SK-N-MC (cell line): ENCODE measurements around the gene OR7C1.
"Not testable (repeated sequence)": the region's sequence is repeated elsewhere in the genome, so short reads cannot be mapped to it uniquely, and the experiment has no call there.

Source experiments
- DNase-seq: peaks from one replicate; pipeline ENCODE4 v3.0.0-alpha.2; 2011; ENCODE audit warnings: low read depth, low spot score
- H3K27ac ChIP-seq: fragments of 200-600 bp; sonication (generic); 2 replicates; pipeline ENCODE4 v1.5.1; 2016; ENCODE audit warnings: mixed run types
- H3K36me3 ChIP-seq: fragments of 200-600 bp; sonication (generic); 2 replicates; pipeline ENCODE4 v1.6.1; 2017; ENCODE audit warnings: antibody characterized with exemption, low read length, mixed read lengths; ENCODE audit not compliant: insufficient read depth
- H3K4me3 ChIP-seq: fragments of 200-600 bp; sonication (generic); 2 replicates; pipeline ENCODE4 v1.5.1; 2016
- H3K9ac ChIP-seq: fragments of 200-600 bp; sonication (generic); 2 replicates; pipeline ENCODE4 v1.8.0; 2017; ENCODE audit warnings: mixed run types, mixed read lengths; ENCODE audit not compliant: insufficient read length
- H3K9me3 ChIP-seq: fragments of 200-600 bp; sonication (generic); 2 replicates; pipeline ENCODE4 v1.6.1; 2017; ENCODE audit warnings: low read depth, mild to moderate bottlenecking, antibody characterized with exemption, low read length, moderate library complexity, mixed read lengths
- EZH2 ChIP-seq: fragments of 200-600 bp; sonication (generic); IDR thresholded peaks from one replicate; pipeline ENCODE4 v1.6.1; 2017; ENCODE audit warnings: antibody characterized with exemption
- FOXP2 ChIP-seq: optimal IDR thresholded peaks from 2 replicates; pipeline ENCODE3; 2011; ENCODE audit warnings: mild to moderate bottlenecking, moderate library complexity; ENCODE audit not compliant: insufficient read depth; ENCODE audit errors: extremely low read length, control extremely low read depth
- POLR2AphosphoS5 ChIP-seq: IDR thresholded peaks from 2 replicates; pipeline ENCODE4 v1.6.1; 2012; ENCODE audit warnings: mild to moderate bottlenecking, low read depth, low read length, borderline replicate concordance

Gene OR7C1

DNA sequence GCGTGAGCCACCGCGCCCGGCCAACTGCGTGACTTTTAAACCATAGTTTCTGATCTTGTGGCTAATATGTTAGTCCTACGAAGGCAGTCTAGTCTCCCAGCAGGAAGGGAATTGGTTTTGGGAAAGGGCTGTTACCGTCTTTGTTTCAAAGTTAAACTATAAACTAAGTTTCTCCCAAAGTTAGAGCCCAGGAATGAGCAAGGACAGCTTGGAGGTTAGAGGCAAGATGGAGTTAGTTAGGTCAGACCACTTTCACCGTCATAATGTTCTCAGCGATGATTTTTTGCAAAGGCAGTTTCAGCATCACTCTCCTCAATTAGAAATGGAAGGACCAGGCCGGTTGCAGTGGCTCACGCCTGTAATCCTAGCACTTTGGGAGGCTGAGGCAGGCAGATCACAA, 39.0 kb downstream of the OR7C1 start:
- no peaks in the 10 kb centered on the region for H3K9me3 ChIP-seq
- TF ChIP-seq EZH2 (no peak), POLR2AphosphoS5 (no peak), FOXP2 (no peak)
- H3K36me3 ChIP-seq: no peaks in the 10 kb centered on the region
- no peak overlapping the region for H3K4me3 ChIP-seq
- no peak for DNase-seq
- H3K9ac ChIP-seq: no peak overlapping the region
- H3K27ac ChIP-seq: peak overlapping the region; percentile 94

DNA sequence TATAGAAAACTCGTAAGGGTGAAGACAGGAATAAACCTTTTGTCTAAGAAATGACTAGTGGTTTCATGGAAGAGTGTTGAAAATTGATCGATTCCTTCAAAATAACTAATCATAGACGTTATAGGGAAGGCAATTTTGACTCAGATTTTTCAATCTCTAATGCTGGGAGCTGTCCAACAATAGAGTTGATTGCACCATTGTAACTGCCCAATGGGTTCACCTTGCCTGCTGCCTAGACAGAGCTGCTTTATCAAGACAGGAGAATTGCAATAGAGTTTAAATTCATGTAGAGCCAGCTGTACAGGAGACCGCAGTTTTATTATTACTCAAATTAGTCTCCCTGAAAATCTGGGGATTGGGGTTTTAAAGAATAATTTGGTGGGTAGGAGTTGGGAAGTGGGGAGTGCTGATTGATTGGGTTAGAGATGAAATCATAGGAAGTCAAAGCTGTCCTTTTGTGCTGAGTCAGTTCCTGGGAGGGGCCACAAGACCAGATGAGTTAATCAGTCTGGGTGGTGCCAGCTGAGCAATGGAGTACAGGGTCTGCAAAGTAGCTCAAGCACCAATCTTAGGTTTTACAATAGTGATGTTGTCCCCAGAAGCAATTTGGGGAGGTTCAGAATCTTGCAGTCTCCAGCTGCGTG, 39.8 kb downstream of the OR7C1 start:
- Histone ChIP-seq H3K27ac (peak overlapping the region; percentile 94), H3K36me3 (no peaks in the 10 kb centered on the region), H3K4me3 (peak overlapping the region; percentile 70), H3K9ac (peak overlapping the region; percentile 6), H3K9me3 (no peaks in the 10 kb centered on the region)
- TF ChIP-seq POLR2AphosphoS5: peak; percentile 69
- no peak for TF ChIP-seq EZH2
- DNase-seq: peak; percentile 99

DNA sequence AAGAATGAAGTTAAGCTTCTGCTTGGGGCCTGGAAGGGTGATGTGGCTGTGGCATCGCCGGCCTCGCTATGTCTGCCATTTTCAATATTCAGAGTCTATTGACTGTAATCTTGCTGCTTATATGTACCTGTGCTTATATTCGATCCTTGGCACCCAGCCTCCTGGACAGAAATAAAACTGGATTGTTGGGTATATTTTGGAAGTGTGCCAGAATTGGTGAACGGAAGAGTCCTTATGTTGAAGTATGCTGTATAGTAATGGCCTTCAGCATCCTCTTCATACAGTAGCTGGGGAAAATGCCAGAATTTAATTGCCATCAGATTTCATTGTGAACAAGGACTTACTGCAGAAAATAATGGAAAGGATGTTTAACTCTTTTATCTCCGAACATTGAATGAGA, 42.7 kb downstream of the OR7C1 start:
- H3K9ac ChIP-seq, H3K27ac ChIP-seq, H3K36me3 ChIP-seq, H3K9me3 ChIP-seq, DNase-seq, H3K4me3 ChIP-seq: not testable (repeated sequence)

DNA sequence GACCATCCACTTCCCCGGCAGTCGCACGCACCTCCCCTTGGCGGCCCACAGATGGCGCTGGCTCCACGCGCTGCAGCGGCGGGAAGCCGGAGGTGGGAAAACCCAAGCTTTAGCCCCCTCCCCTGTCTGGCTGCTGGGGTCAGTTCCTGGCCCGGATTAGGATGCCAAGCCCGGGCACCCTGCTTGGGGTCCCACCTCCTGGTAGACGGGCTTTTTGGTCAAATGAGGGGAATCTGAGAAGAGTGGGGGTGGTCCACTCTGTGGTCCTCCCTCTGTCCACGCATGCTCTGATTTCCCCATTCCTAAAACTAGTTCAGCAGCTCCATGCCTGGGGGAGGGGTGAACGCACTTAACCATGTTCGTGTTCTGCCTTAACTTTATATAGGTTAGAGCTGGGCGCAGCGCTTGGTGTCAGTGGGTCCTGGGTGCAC, 48.5 kb downstream of the OR7C1 start:
- no peak overlapping the region for H3K9ac ChIP-seq
- H3K27ac ChIP-seq: peak overlapping the region; percentile 94
- H3K4me3 ChIP-seq: peak overlapping the region; percentile 74
- H3K9me3 ChIP-seq: no peaks in the 10 kb centered on the region
- no peaks in the 10 kb centered on the region for H3K36me3 ChIP-seq
- peak; percentile 55 for DNase-seq
- TF ChIP-seq EZH2 (no peak), FOXP2 (no peak), POLR2AphosphoS5 (no peak)

DNA sequence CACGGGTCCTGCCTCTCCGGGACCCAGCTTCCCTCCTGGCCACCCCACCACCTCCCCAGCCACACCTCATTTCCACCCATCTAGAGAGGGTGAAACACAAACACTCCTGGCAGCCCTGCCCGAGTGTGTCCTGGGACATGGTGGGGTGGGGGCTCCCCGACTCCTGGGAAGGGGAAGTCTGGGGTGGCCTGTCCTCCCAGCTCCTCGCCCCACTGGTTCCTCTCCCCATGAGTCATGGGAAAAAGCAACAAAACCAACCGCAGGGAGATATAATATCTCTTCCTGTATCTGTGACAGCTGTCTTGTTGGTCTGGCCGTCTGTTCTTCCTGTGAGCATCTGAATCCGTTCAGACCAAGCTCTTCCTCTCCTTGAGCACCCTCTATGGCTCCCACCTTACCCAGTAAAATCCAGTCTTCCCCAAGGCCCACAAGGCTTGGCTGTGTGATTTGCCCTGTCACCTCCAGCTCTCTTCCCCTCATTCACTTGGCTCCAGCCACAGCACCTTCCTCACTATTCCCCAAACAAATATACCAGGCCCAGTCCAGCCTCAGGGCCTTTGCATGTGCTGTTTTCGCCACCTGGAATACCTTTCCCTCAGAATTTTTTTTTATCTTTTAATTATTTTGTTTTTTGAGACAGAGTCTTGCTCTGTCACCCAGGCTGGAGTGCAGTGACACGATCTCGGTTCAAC, 49.7 kb downstream of the OR7C1 start:
- not testable (repeated sequence) for H3K9me3 ChIP-seq, DNase-seq, H3K36me3 ChIP-seq, H3K27ac ChIP-seq, H3K9ac ChIP-seq, H3K4me3 ChIP-seq

DNA sequence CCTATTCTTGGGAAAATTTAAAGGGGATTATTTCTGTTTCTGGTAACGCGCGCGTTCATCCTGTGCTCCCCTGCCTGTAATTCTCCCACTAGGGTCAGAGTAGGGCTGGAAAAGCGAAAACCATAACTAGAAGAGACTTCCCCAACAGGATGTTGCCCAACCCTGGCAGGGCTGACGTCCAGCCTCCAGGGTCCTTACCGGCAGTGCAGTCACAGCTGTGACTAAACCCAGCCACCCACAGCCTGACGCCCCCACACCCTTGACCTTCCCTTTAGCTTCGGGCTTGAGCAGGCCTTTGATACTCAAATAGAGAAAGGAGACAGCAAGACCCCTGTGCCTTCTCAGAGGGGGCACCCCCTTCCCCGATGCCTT, 50.3 kb downstream of the OR7C1 start:
- H3K27ac ChIP-seq, H3K36me3 ChIP-seq, H3K9me3 ChIP-seq, DNase-seq, H3K9ac ChIP-seq, H3K4me3 ChIP-seq: not testable (repeated sequence)

DNA sequence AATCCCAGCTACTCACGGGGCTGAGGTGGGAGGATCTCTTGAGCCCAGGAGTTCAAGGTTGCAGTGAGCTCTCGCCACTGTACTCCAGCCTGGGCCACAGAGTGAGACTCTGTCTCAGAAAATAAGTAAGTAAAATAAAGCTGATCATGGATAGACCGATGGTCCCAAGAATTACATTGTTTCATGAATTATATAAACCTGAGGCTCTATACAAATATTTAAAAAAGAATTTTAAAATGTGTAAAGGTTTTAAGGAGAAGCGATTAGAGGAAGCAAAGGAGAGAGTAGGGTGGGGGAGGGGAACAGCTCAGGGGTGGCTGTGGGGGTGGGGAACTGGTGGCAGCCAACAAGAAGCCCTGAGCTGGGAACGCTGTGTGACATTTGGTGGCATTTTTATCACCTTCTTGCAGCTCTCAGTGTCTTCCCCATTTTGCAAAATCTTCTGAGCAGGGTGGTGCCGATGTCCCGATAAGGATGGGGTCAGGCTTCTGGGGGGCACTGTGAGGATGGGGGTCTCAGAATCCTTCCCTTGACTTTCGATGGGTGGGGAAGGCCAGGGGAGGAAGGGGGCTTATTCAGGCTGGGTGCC, 51.5 kb downstream of the OR7C1 start:
- H3K4me3 ChIP-seq, H3K9ac ChIP-seq, DNase-seq, H3K36me3 ChIP-seq, H3K27ac ChIP-seq, H3K9me3 ChIP-seq: not testable (repeated sequence)

DNA sequence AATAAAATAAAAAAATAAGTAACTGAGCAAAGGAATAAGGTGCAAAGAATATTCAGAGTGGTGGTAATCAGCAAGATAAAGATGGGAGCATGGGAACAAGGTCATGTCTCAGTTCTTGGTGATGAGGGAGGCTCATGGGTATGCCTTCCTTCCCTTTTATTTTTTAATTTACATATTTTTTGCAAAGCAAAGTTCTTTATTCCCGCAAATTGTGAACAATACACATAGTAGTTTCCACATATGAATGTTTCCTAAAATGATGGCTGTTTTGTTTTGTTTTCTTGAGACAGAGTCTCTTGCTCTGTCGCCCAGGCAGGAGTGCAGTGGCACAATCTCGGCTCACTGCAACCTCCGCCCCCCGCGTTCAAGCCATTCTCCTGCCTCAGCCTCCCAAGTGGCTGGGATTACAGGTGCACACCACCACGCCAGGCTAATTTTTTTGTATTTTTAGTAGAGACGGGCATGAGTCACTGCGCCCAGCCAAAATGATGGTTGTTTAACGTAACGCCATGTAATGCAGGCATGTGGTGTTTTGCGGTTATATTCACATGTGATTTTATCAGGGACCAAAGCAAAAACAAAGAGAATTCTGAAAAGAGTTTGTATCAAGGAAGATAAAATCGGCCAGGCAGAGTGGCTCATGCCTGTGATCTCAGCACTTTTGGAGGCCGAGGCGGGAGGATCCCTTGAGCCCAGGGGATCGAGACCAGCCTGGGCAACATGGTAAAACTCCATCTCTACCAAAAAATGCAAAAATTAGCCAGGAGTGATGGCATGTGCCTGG, 52.2 kb downstream of the OR7C1 start:
- H3K4me3 ChIP-seq: no peak overlapping the region
- H3K9ac ChIP-seq: no peak overlapping the region
- TF ChIP-seq EZH2: no peak
- TF ChIP-seq FOXP2: no peak
- TF ChIP-seq POLR2AphosphoS5: no peak
- no peak for DNase-seq
- no peak overlapping the region for H3K27ac ChIP-seq
- no peaks in the 10 kb centered on the region for H3K36me3 ChIP-seq
- no peaks in the 10 kb centered on the region for H3K9me3 ChIP-seq

DNA sequence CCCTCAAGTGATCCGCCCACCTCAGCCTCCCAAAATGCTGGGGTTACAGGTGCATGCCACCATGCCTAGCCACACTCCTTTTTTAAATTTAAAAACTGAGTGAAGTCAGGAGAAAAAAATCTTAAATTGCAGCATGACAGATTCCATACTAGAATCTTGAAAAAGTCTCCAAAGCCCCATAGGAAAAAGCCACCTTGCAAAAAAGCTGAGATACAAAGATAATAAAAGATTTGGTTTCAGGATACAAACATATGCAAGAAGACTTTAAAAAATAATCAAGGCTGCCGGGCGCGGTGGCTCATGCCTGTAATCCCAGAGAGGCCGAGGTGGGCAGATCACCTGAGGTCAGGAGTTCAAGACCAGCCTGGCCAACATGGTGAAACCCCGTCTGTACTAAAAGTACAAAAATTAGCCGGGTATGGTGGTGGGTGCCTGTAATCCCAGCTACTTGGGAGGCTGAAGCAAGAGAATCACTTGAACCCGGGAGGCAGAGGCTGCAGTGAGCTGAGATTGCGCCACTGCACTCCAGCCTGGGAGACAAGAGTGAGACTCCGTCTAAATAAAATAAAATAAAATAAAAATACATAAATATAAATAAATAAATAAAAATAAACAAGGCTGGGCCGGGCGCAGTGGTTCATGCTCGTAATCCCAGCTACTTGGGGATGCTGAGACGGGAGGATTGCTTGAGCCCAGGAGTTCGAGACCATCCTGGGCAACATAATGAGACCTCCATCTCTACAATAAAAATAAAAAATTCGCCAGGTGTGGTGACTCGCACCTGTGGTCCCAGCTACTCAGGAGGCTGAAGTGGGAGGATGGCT, 53.1 kb downstream of the OR7C1 start:
- DNase-seq, H3K9me3 ChIP-seq, H3K36me3 ChIP-seq: not testable (repeated sequence)

DNA sequence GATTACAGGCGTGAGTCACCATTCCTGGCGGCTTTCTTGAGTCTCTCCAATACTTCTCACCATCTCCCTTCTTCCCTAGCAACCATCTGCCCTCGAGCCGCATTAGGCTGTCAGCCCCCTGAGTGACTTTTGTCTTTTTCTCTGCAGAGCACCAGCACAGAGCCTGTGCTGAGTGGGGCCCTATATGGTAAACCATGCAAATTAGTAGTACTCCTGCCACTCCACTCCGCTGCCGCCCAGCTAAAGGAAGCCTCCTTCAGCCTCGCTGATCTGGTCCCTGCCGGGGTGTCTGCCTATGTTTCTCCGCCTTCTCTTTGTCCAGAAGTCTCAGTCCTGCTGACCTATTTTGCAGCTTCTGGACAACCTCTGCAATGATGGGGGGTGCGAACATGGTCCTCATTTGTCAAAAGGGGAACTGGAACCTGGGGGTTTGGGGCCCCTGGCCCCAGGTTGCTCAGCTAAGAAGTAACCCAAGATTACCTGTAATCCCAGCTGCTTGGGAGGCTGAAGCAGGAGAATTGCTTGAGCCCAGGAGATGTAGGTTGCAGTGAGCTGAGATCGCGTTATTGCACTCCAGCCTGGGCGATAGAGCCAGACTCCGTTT, 54.3 kb downstream of the OR7C1 start:
- H3K27ac ChIP-seq, H3K9me3 ChIP-seq, H3K36me3 ChIP-seq, DNase-seq, H3K4me3 ChIP-seq, H3K9ac ChIP-seq: not testable (repeated sequence)

More for the DNA sequence above, 53.1 kb downstream of the OR7C1 start:
- not testable (repeated sequence) for H3K9ac ChIP-seq, H3K27ac ChIP-seq, H3K4me3 ChIP-seq
